Measurements from ENCODE around the gene WASF2.

- TF ChIP-seq EP300 (IDR thresholded peaks at IDR 0.05; ENCODE audit: borderline replicate concordance): no peak
- TF ChIP-seq TAF1 (IDR thresholded peaks at IDR 0.05; ENCODE audit: low read depth): no peak
- no peak for TF ChIP-seq ZBTB7A (IDR thresholded peaks at IDR 0.05; ENCODE audit: low read depth)
- no peak for TF ChIP-seq REST (IDR thresholded peaks at IDR 0.05; ENCODE audit: low read depth)
- TF ChIP-seq TEAD4 (IDR thresholded peaks at IDR 0.05): no peak
- no peak for TF ChIP-seq MAX (IDR thresholded peaks at IDR 0.05)
- no peak for TF ChIP-seq EGR1 (IDR thresholded peaks at IDR 0.05)
- no peak for TF ChIP-seq USF1 (IDR thresholded peaks at IDR 0.05)
Measured at GRCh38 chr1:27521861-27522431, 32.0 kb upstream of the WASF2 start.

Measured in Ishikawa (cell line).